ENCODE measurements around the gene FAM216B. TPM values are rescaled to one million over a fixed set of nuclear protein-coding genes. Genes with fewer than 3 reads are reported as not detected.

The FAM216B gene
- total RNA-seq, 1 experiment from 2014 or later: not detected

DNA sequence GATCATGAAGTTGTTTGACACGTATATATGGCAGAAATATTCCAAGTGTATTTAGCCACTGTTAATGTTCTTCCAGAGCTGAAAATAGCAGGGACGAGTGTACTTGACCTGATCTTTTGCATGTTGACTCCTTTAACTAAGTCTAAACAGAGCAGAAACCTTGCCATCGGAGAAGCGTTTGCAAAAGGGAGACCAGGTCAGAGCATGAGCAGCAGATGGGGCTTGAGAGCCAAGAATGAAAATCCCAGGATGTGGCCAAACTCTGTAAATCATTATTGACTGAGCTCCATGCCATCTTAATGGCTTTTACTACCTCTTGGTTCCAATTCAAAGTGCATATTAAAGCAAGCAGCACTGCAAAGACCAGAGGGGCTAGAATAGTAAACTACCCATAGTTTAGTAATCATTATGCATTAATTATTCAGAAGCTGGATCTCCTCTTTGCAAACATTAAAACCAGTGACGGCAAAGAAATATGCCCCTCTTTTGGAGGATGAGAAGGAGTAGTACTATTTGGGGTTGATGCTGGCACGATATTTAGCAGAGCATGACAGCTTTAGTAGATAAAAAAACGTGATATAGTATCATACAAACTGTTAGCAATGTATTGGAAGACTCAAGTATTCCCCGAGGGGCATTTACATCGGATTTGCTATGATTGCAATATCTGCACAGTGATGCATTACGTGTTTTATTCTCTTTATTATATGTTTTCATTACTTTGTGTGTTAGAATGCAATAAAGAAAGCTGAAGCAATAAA lies 55.7 kb downstream of the FAM216B start:
- Histone ChIP-seq H3K4me3 (no peak overlapping the region), H3K36me3 (no peaks in the 10 kb centered on the region), H3K4me1 (no peaks in the 10 kb centered on the region), H3K27me3 (no peaks in the 10 kb centered on the region; the same call in 1 of the 2 replicates), H3K27ac (no peak overlapping the region), H3K9me3 (replicated peaks) (no peaks in the 10 kb centered on the region)
- peak in 1 of 2 experiments; percentile 10 for DNase-seq

Other genes starting within 250 kb of the FAM216B start
- not detected in 2 replicates for gene TNFSF11, start 207.4 kb upstream of the FAM216B start, total RNA-seq (2014; rRNA removed; shearing (Covaris generic))
- 0.03 and 1.1 TPM in 2 replicates for gene EPSTI1, start 210.7 kb downstream of the FAM216B start, total RNA-seq (2014; rRNA removed; shearing (Covaris generic))
- gene DNAJC15, start 242.0 kb downstream of the FAM216B start, total RNA-seq (2014; rRNA removed; shearing (Covaris generic)): 10.1 and 11.2 TPM in 2 replicates

Measured in SJCRH30 (cell line).